ENCODE measurements around the gene NOP10.
A peak's percentile ranks its signal among the peaks of the same experiment; 100 is the strongest.
"Not testable (repeated sequence)": the region's sequence is repeated elsewhere in the genome, so short reads cannot be mapped to it uniquely, and the experiment has no call there.

Gene NOP10

GRCh38 chr15:34342737-34343575 is at the start of gene NOP10, which contains the start of gene NUTM1:
Gene NOP10, minus strand, starts transcription at chr15:34343136. Its CDS starts 63 bp downstream, at chr15:34343073.
Gene NUTM1, plus strand, starts transcription at chr15:34343315. Its CDS starts 382 bp downstream, at chr15:34343697.
- peak; percentile 49 to 96 (median 84) for DNase-seq

- not testable (repeated sequence) for DNase-seq
These were observed 46.7 kb upstream of the NOP10 start for GRCh38 chr15:34389594-34390086.

- not testable (repeated sequence) for DNase-seq
These were observed 39.0 kb upstream of the NOP10 start for GRCh38 chr15:34381829-34382521.

- not testable (repeated sequence) for DNase-seq
These were observed 37.6 kb upstream of the NOP10 start for GRCh38 chr15:34380491-34380890.

GRCh38 chr15:34376856-34377255 is 33.9 kb upstream of the NOP10 start:
- DNase-seq = no peak

GRCh38 chr15:34375541-34375940 is 32.6 kb upstream of the NOP10 start:
- not testable (repeated sequence) for DNase-seq

GRCh38 chr15:34374816-34375215 is 31.9 kb upstream of the NOP10 start:
- DNase-seq = no peak

GRCh38 chr15:34373951-34374350 is 31.0 kb upstream of the NOP10 start:
- DNase-seq = no peak

GRCh38 chr15:34370643-34371042 is 27.7 kb upstream of the NOP10 start:
- DNase-seq = no peak

- no peak for DNase-seq
These were observed 27.2 kb upstream of the NOP10 start for GRCh38 chr15:34370129-34370528.

- DNase-seq = peak in 55 of 56 donors; percentile 34 to 90 (median 76)
These were observed 24.5 kb upstream of the NOP10 start, which contains the start of gene LPCAT4 for GRCh38 chr15:34367101-34368081. Gene LPCAT4, minus strand, starts transcription at chr15:34367196. Its CDS starts 96 bp downstream, at chr15:34367100.

GRCh38 chr15:34366271-34367065 is 23.5 kb upstream of the NOP10 start:
- peak in 40 of 56 donors; percentile 6 to 63 (median 36) for DNase-seq

- DNase-seq = peak in 2 of 56 donors; percentile 31 to 35
These were observed 22.9 kb upstream of the NOP10 start for GRCh38 chr15:34365836-34366235.

GRCh38 chr15:34365091-34365825 is 22.3 kb upstream of the NOP10 start:
- DNase-seq = no peak

- DNase-seq = no peak
These were observed 21.1 kb upstream of the NOP10 start for GRCh38 chr15:34364041-34364440.

GRCh38 chr15:34362047-34362773 is 19.3 kb upstream of the NOP10 start:
- DNase-seq = no peak

- no peak for DNase-seq
These were observed 18.3 kb upstream of the NOP10 start for GRCh38 chr15:34361278-34361677.

- no peak for DNase-seq
These were observed 17.4 kb upstream of the NOP10 start for GRCh38 chr15:34360298-34360697.
